SK-N-SH (cell line): Measurements from ENCODE around the gene MAST4. TPM values are rescaled to one million over a fixed set of nuclear protein-coding genes. Genes with fewer than 3 reads are reported as not detected.
A peak's percentile ranks its signal among the peaks of the same experiment; 100 is the strongest.

ENCODE experiments used
- CTCF ChIA-PET: fragments of 300-600, 350-600 bp; formaldehyde crosslinking; extraction: SDS; loops from one replicate; lab custom pipeline; 2021; lab: Yijun Ruan, JAX
- POLR2A ChIA-PET: fragments of 350-600 bp; sonication (Branson Sonifier 250); formaldehyde crosslinking; extraction: SDS; loops from one replicate; lab custom pipeline; 2020; ENCODE audit warnings: antibody characterized with exemption, inconsistent platforms; lab: Yijun Ruan, JAX
- DNase-seq: peaks from one replicate; pipeline ENCODE4 v3.0.0; 2012
- H2AFZ ChIP-seq: fragments of 200-600 bp; sonication (generic); 2 replicates; pipeline ENCODE4 v1.8.1; 2016; ENCODE audit warnings: antibody characterized with exemption, mild to moderate bottlenecking, low read depth
- H3F3A ChIP-seq: fragments of 200-600 bp; sonication (generic); replicated peaks from 2 replicates; pipeline ENCODE3; 2016; ENCODE audit warnings: antibody characterized with exemption, mild to moderate bottlenecking; ENCODE audit not compliant: insufficient read depth
- H3K27ac ChIP-seq, 2 experiments: fragments of 200-500 bp in 1 of 2; fragments of 200-600 bp in 1 of 2; sonication (Bioruptor generic) in 1 of 2; sonication (generic), shearing (Covaris generic) in 1 of 2; 2 replicates each; pipeline versions ENCODE4 v1.5.1 to v1.6.1; 2014 to 2016; ENCODE audit warnings: low read depth in 2 of 2, inconsistent platforms in 1 of 2, low read length in 1 of 2, mild to moderate bottlenecking in 1 of 2, mixed read lengths in 1 of 2
- H3K27me3 ChIP-seq: fragments of 200-600 bp; sonication (generic), shearing (Covaris generic); 2 replicates; pipeline ENCODE4 v1.6.1; 2016; ENCODE audit warnings: mixed run types; ENCODE audit not compliant: insufficient read depth
- H3K36me3 ChIP-seq, 2 experiments: fragments of 200-500 bp in 1 of 2; fragments of 200-600 bp in 1 of 2; sonication (Bioruptor generic) in 1 of 2; sonication (generic) in 1 of 2; replicated peaks in 1 of 2; 2 replicates each; pipeline versions ENCODE3 to v1.5.1; 2014 to 2016; ENCODE audit warnings: low read length in 1 of 2, mild to moderate bottlenecking in 1 of 2; ENCODE audit not compliant: insufficient read depth in 2 of 2, control insufficient read depth in 1 of 2
- H3K4me1 ChIP-seq, 2 experiments: fragments of 200-500 bp in 1 of 2; fragments of 200-600 bp in 1 of 2; sonication (Bioruptor generic) in 1 of 2; sonication (generic), shearing (Covaris generic) in 1 of 2; 2 replicates each; pipeline versions ENCODE4 v1.5.1 to v1.6.1; 2014 to 2016; ENCODE audit warnings: low read depth in 1 of 2, low read length in 1 of 2, mixed run types in 1 of 2; ENCODE audit not compliant: insufficient read depth in 2 of 2, control insufficient read depth in 1 of 2
- H3K4me2 ChIP-seq: fragments of 200-600 bp; sonication (generic), shearing (Covaris generic); 2 replicates; pipeline ENCODE4 v1.6.1; 2017; ENCODE audit warnings: mixed run types
- H3K4me3 ChIP-seq, 2 experiments: fragments of 200-500 bp in 1 of 2; fragments of 200-600 bp in 1 of 2; sonication (Bioruptor generic) in 1 of 2; sonication (generic), shearing (Covaris generic) in 1 of 2; 2 replicates each; pipeline versions ENCODE4 v1.5.1 to v1.8.1; 2014 to 2016; ENCODE audit warnings: low read depth in 2 of 2, inconsistent platforms in 1 of 2, low read length in 1 of 2, mild to moderate bottlenecking in 1 of 2, mixed read lengths in 1 of 2, moderate library complexity in 1 of 2
- H3K79me2 ChIP-seq: fragments of 200-600 bp; sonication (generic); 2 replicates; pipeline ENCODE4 v1.8.1; 2017; ENCODE audit warnings: mild to moderate bottlenecking; ENCODE audit not compliant: insufficient read depth
- H3K9ac ChIP-seq: fragments of 200-600 bp; sonication (generic); 2 replicates; pipeline ENCODE4 v1.6.1; 2017; ENCODE audit warnings: mixed run types
- H3K9me2 ChIP-seq: fragments of 200-600 bp; sonication (generic); 2 replicates; pipeline ENCODE4 v1.6.1; 2017; ENCODE audit warnings: mixed run types
- H3K9me3 ChIP-seq: fragments of 200-600 bp; sonication (generic); 2 replicates; pipeline ENCODE4 v1.6.1; 2017; ENCODE audit warnings: mixed run types, mild to moderate bottlenecking, moderate library complexity
- H4K20me1 ChIP-seq: fragments of 200-600 bp; sonication (generic); 2 replicates; pipeline ENCODE4 v1.6.1; 2017; ENCODE audit warnings: mild to moderate bottlenecking, mixed run types; ENCODE audit not compliant: insufficient read depth
- CTCF ChIP-seq: fragments of 200-600 bp; sonication (generic); IDR thresholded peaks from 2 replicates; pipeline ENCODE4 v1.6.1; 2017; ENCODE audit warnings: antibody characterized with exemption, mild to moderate bottlenecking, moderate library complexity
- IRF3 ChIP-seq: fragments of 150-350 bp; IDR thresholded peaks from 2 replicates; pipeline ENCODE4 v1.6.1; 2016; ENCODE audit warnings: mild to moderate bottlenecking, low read depth, low read length
- RAD21 ChIP-seq: IDR thresholded peaks from 2 replicates; pipeline ENCODE4 v1.6.1; 2012; ENCODE audit warnings: mild to moderate bottlenecking, low read length
- SMC3 ChIP-seq: IDR thresholded peaks from 2 replicates; pipeline ENCODE4 v1.6.1; 2012; ENCODE audit warnings: low read depth, low read length, improper control_type of control experiment
- TEAD4 ChIP-seq: IDR thresholded peaks from 2 replicates; pipeline ENCODE4 v1.4.0; 2012; ENCODE audit warnings: mild to moderate bottlenecking, borderline replicate concordance; ENCODE audit not compliant: insufficient read depth
- ZBTB33 ChIP-seq: IDR thresholded peaks from 2 replicates; pipeline ENCODE4 v1.4.0; 2012; ENCODE audit warnings: low read depth, borderline replicate concordance
- WGBS: methylation state at CpG from one replicate; pipeline ENCODE4 v1.1.6; 2017; ENCODE audit warnings: low lambda C conversion rate; 5-methylcytosine and 5-hydroxymethylcytosine counted together
- polyA plus RNA-seq, 3 experiments: library from polyadenylated mRNA; depleted of rRNA; stranded (reverse); fragments of >200 nt; gene quantifications; 2 replicates each; pipeline ENCODE4 v1.2.3, GENCODE V29; 2012

Gene MAST4
- polyA plus RNA-seq, 1 of the 3 experiments (the other 2 are of a cell fraction), result 2.2 TPM

- no peak overlapping the region for H2AFZ ChIP-seq
- no peaks in the 10 kb centered on the region for H3K27me3 ChIP-seq
- no peak overlapping the region for H3K4me2 ChIP-seq
- no peak overlapping the region for H3K4me3 ChIP-seq
- no peaks in the 10 kb centered on the region for H3K9me3 ChIP-seq
- no peak overlapping the region for H3K27ac ChIP-seq
- no peaks in the 10 kb centered on the region for H3K4me1 ChIP-seq
- no peak for DNase-seq
- H3K79me2 ChIP-seq, result no peaks in the 10 kb centered on the region
- CTCF ChIA-PET, result interaction anchor here (1.0 to 1.9 kb wide), 3 partner anchors 17 to 418 kb away, joined by 3 to 6 read pairs (median 4); no protein-coding TSS in a partner anchor
- H3F3A ChIP-seq, result no peaks in the 10 kb centered on the region
- H3K9me2 ChIP-seq, result no peaks in the 10 kb centered on the region
- H3K9ac ChIP-seq, result no peak overlapping the region
- 48% methylated on average over 2 of the region's 2 CpGs for WGBS
- H3K36me3 ChIP-seq, result no peaks in the 10 kb centered on the region
- no peaks in the 10 kb centered on the region for H4K20me1 ChIP-seq
- peak; percentile 35 for TF ChIP-seq CTCF
- no peak for TF ChIP-seq SMC3
- POLR2A ChIA-PET, result no interaction called here
Observed at GRCh38 chr5:66724349-66725139, 128.4 kb downstream of the MAST4 start.

- Histone ChIP-seq H3K36me3 (no peaks in the 10 kb centered on the region), H3K9ac (no peak overlapping the region), H3K27me3 (no peaks in the 10 kb centered on the region), H3K4me2 (no peak overlapping the region), H3K9me3 (no peaks in the 10 kb centered on the region), H2AFZ (no peak overlapping the region), H3K27ac (no peak overlapping the region)
- DNase-seq, result no peak
- CTCF ChIA-PET, result no interaction called here
- 39% methylated on average over 2 of the region's 2 CpGs for WGBS
- POLR2A ChIA-PET, result no interaction called here
- TF ChIP-seq ZBTB33, result no peak
- TF ChIP-seq, all 33 proteins: peak for 0
- H3K79me2 ChIP-seq, result no peaks in the 10 kb centered on the region
- no peaks in the 10 kb centered on the region for H4K20me1 ChIP-seq
- H3K9me2 ChIP-seq, result no peaks in the 10 kb centered on the region
- H3K4me1 ChIP-seq, result no peaks in the 10 kb centered on the region
- no peaks in the 10 kb centered on the region for H3F3A ChIP-seq
- H3K4me3 ChIP-seq, result no peak overlapping the region
Observed at GRCh38 chr5:66727630-66728029, 131.4 kb downstream of the MAST4 start.

DNA sequence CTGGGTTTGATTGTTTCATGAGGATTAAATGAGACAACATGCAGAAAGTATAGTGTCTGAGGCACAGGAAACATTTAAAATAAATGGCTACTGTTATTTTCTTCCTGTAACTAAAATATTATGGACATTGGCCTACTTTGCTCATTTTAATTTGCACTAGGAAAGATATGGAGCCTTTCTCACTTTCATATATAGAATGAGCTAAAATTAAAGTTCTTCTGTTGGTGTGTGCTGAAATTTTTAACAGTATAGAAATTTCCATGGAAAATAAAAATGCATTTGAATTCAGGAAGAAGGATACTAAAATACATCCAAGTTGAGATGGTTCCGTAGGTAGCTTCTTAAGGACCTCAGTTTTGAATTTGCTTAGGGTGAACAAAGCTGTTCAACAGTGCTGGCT lies 131.9 kb downstream of the MAST4 start:
- Histone ChIP-seq H3F3A (no peaks in the 10 kb centered on the region), H3K9me2 (no peaks in the 10 kb centered on the region), H3K4me2 (no peak overlapping the region), H4K20me1 (no peaks in the 10 kb centered on the region), H3K9ac (no peak overlapping the region), H3K27me3 (no peaks in the 10 kb centered on the region), H3K4me3 (no peak overlapping the region), H3K79me2 (no peaks in the 10 kb centered on the region), H3K4me1 (no peaks in the 10 kb centered on the region), H3K36me3 (no peaks in the 10 kb centered on the region), H3K27ac (no peak overlapping the region), H3K9me3 (no peaks in the 10 kb centered on the region), H2AFZ (no peak overlapping the region)
- CTCF ChIA-PET, result interaction anchor here (0.7 to 1.6 kb wide), 2 partner anchors 14 to 422 kb away, joined by 5 to 6 read pairs; no protein-coding TSS in a partner anchor
- POLR2A ChIA-PET, result no interaction called here
- no peak for TF ChIP-seq TEAD4
- no peak for TF ChIP-seq ZBTB33
- TF ChIP-seq IRF3, result no peak
- no peak for TF ChIP-seq RAD21
- DNase-seq, result no peak
- WGBS, result 42% methylated on average over 1 of the region's 1 CpG
